ENCODE measurements around the gene SLC35F1.

SLC35F1 gene

DNA sequence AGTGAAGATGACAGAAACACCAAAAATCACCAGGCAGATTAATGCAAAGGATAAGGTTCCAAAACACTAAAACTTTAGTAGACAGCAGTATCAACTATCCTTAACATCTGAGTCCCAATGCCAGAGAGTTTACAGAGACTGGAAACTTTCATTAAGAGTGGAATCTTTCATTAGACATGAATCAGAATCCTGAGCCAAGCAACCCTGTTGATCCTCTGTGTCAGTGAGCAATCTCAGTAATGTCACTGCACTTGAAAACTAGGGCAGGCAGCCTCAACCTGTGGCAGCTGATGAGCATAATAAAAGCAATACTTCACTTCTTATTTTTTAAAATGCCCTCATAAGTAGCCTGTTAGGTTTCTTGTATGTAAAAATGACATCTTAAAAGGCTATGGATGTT is 388.3 kb downstream of the SLC35F1 start:
- no peak for TF ChIP-seq ZBTB7A (IDR thresholded peaks at IDR 0.05; ENCODE audit: low read depth)
- TF ChIP-seq CEBPB (IDR thresholded peaks at IDR 0.05), result no peak
- no peak for TF ChIP-seq TEAD4 (IDR thresholded peaks at IDR 0.05)
- TF ChIP-seq, protein P1, sequence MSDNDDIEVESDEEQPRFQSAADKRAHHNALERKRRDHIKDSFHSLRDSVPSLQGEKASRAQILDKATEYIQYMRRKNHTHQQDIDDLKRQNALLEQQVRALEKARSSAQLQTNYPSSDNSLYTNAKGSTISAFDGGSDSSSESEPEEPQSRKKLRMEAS (IDR thresholded peaks at IDR 0.05), result no peak
- TF ChIP-seq, protein P2, sequence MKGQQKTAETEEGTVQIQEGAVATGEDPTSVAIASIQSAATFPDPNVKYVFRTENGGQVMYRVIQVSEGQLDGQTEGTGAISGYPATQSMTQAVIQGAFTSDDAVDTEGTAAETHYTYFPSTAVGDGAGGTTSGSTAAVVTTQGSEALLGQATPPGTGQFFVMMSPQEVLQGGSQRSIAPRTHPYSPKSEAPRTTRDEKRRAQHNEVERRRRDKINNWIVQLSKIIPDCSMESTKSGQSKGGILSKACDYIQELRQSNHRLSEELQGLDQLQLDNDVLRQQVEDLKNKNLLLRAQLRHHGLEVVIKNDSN (IDR thresholded peaks at IDR 0.05), result no peak
- TF ChIP-seq, protein P3, sequence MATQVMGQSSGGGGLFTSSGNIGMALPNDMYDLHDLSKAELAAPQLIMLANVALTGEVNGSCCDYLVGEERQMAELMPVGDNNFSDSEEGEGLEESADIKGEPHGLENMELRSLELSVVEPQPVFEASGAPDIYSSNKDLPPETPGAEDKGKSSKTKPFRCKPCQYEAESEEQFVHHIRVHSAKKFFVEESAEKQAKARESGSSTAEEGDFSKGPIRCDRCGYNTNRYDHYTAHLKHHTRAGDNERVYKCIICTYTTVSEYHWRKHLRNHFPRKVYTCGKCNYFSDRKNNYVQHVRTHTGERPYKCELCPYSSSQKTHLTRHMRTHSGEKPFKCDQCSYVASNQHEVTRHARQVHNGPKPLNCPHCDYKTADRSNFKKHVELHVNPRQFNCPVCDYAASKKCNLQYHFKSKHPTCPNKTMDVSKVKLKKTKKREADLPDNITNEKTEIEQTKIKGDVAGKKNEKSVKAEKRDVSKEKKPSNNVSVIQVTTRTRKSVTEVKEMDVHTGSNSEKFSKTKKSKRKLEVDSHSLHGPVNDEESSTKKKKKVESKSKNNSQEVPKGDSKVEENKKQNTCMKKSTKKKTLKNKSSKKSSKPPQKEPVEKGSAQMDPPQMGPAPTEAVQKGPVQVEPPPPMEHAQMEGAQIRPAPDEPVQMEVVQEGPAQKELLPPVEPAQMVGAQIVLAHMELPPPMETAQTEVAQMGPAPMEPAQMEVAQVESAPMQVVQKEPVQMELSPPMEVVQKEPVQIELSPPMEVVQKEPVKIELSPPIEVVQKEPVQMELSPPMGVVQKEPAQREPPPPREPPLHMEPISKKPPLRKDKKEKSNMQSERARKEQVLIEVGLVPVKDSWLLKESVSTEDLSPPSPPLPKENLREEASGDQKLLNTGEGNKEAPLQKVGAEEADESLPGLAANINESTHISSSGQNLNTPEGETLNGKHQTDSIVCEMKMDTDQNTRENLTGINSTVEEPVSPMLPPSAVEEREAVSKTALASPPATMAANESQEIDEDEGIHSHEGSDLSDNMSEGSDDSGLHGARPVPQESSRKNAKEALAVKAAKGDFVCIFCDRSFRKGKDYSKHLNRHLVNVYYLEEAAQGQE (IDR thresholded peaks at IDR 0.05; ENCODE audit: low read depth), result no peak
- TF ChIP-seq FOXM1 (IDR thresholded peaks at IDR 0.05; ENCODE audit: borderline replicate concordance, low read depth), result no peak

DNA sequence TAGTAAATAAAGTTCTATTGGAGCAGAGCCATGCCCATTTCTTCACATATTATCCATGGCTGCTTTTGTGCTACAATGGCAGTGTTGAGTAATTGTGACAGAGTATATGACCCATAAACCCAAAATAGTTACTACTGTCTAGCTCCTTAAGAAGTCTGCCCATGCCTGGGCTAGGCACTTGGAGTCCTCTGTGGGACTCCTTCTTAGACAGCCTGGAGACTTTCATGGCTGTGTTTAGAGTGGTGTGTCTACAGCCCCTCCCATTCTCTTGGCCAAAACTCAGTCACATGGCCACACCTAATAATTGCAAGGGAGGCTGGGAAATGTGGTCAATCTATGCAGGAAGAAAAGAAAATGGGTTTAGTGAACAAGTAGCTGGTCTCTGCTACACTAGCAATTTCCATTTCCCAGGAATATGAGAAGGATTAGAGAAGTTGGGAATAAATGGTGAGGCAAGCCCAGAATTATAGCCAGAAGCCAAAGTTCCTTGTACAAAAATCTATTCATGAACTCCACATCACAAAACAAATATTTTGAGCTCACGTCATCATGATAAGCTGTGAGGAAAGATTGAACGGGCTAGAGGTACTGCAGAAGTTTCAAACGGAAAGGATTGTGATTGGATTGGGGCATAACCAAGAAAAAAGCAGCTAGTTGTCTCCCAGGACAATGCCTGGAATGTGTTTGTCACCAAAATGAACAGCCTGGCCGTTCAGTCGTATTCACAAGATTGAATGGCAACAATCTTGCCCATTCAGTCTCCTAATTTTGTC is 389.3 kb downstream of the SLC35F1 start:
- no peak for TF ChIP-seq CREB1 (IDR thresholded peaks at IDR 0.05; ENCODE audit: low read depth)
- TF ChIP-seq, protein P2 (IDR thresholded peaks at IDR 0.05), result peak; percentile 58
- no peak for TF ChIP-seq CEBPB (IDR thresholded peaks at IDR 0.05)
- TF ChIP-seq, protein P1 (IDR thresholded peaks at IDR 0.05), result no peak

DNA sequence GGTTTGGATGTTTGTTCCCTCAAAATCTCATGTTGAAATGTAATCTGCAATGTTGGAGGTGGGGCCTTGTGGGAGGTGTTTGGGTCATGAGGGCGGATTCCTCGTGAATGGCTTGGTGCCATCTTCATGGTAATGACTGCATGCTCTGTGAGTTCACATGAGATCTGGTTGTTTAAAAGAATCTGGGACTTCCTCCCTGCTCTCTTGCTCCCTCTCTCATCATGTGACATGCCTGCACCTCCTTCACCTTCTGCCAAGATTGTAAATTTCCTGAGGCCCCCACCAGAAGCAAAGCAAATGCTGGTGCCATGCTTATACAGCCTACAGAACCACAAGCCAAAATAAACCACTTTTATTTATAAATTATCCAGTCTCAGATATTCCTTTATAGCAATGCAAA is 390.8 kb downstream of the SLC35F1 start:
- TF ChIP-seq YY1 (IDR thresholded peaks at IDR 0.05; ENCODE audit: low read depth), result no peak

DNA sequence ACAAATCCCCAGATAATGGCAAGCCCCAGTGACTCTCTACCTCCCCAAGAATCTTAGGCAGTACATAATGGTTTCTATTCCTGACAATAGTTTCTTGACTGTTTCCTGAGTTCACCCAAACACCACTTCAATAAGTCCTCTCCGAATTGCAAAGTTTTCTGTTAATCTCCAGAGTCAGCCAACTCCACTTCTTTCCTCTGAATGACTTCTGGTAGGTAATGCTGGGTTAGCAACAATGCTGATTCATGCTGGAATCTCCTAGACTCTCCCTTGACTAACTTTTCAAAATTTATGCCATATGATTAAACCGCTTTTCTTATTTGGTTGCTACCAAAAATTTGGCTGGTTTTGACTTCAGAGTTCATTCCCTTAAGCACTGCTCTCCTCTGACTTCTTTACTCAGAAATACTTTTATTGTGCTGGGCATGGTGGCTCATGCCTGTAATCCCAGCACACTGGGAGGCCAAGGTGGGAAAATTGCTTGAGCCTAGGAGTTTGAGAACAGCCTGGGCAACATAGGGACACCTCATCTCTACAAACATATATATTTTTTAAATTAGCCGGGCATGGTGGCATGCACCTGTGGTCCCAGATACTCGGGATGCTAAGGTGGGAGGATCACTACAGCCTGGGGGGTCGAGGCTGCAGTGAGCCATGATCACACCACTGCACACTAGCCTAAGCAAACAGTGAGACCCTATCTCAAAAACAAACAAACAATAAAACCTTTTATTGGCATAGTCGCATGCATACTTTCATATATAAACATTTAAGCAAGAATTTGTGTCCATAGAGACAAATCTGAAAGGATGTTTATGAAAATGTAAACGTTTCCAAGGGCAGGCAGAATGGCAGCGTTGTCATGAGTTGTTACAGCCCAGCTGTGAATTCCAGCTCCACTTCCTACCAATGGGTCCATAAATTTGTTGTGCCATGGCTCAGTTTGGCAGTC is 391.7 kb downstream of the SLC35F1 start:
- TF ChIP-seq TCF12 (IDR thresholded peaks at IDR 0.05; ENCODE audit: low read depth), result no peak
- TF ChIP-seq, protein P3 (IDR thresholded peaks at IDR 0.05; ENCODE audit: low read depth), result no peak
- TF ChIP-seq, protein P2 (IDR thresholded peaks at IDR 0.05), result no peak
- no peak for TF ChIP-seq EGR1 (IDR thresholded peaks at IDR 0.05)
- TF ChIP-seq, protein P1 (IDR thresholded peaks at IDR 0.05), result no peak
- no peak for TF ChIP-seq EP300 (IDR thresholded peaks at IDR 0.05; ENCODE audit: borderline replicate concordance)
- TF ChIP-seq YY1 (IDR thresholded peaks at IDR 0.05; ENCODE audit: low read depth), result no peak
- no peak for TF ChIP-seq CEBPB (IDR thresholded peaks at IDR 0.05)
- no peak for TF ChIP-seq NFIC (IDR thresholded peaks at IDR 0.05)
- TF ChIP-seq TEAD4 (IDR thresholded peaks at IDR 0.05), result no peak
- TF ChIP-seq FOXM1 (IDR thresholded peaks at IDR 0.05; ENCODE audit: borderline replicate concordance, low read depth), result no peak

DNA sequence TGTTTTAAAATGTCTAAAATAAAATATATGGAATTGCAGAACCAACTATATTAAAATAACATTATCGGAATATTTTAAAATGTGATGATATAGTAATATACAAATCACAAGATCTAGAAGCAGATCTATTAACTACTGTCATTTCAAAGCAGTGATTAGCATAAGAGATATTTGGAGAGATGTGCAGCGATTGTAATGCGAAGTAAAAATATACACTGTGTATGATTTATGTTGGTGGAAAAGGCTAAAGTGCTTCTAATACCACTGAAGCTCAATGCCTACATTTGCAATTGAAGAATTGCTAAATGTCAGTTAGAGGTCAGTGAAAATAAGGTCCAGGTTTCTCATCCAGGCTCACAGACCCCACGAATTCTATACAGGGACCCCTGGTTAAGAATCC is 392.4 kb downstream of the SLC35F1 start:
- TF ChIP-seq EGR1 (IDR thresholded peaks at IDR 0.05) (no peak), TEAD4 (IDR thresholded peaks at IDR 0.05) (no peak), YY1 (IDR thresholded peaks at IDR 0.05; ENCODE audit: low read depth) (no peak), ZBTB7A (IDR thresholded peaks at IDR 0.05; ENCODE audit: low read depth) (no peak), TCF12 (IDR thresholded peaks at IDR 0.05; ENCODE audit: low read depth) (no peak), TAF1 (IDR thresholded peaks at IDR 0.05; ENCODE audit: low read depth) (no peak), CEBPB (IDR thresholded peaks at IDR 0.05) (no peak), FOXM1 (IDR thresholded peaks at IDR 0.05; ENCODE audit: borderline replicate concordance, low read depth) (no peak), RAD21 (IDR thresholded peaks at IDR 0.05; ENCODE audit: low read depth) (no peak), NFIC (IDR thresholded peaks at IDR 0.05) (no peak)
- TF ChIP-seq, protein P3 (IDR thresholded peaks at IDR 0.05; ENCODE audit: low read depth), result no peak

Data from Ishikawa (cell line).